Breast epithelium (tissue), 4 donors: Measurements from ENCODE around the gene UGT1A3. TPM values are rescaled to one million over a fixed set of nuclear protein-coding genes. Genes with fewer than 3 reads are reported as not detected.

Source experiments
- DNase-seq, 2 donors: peaks; one replicate each; pipeline ENCODE4 v3.0.0-alpha.2; 2019; ENCODE audit warnings: low spot score in 2 of 2
- H3K27ac ChIP-seq, 2 donors: fragments of 200-600 bp; sonication (generic) in 1 of 2; one replicate each; pipeline ENCODE4 v1.5.1; 2016 to 2019; ENCODE audit warnings: mild to moderate bottlenecking in 1 of 2
- H3K27me3 ChIP-seq, 2 donors: fragments of 200-600 bp; sonication (generic) in 1 of 2; one replicate each; pipeline versions ENCODE4 v1.5.1 to v1.6.0; 2017 to 2019; ENCODE audit warnings: control low read depth in 1 of 2, mild to moderate bottlenecking in 1 of 2
- H3K36me3 ChIP-seq: fragments of 200-600 bp; one replicate; pipeline ENCODE4 v1.5.1; 2019
- H3K4me1 ChIP-seq, 2 donors: fragments of 200-600 bp; sonication (generic); one replicate each; pipeline ENCODE4 v1.5.1; 2016 to 2019; ENCODE audit warnings: control low read depth in 1 of 2
- H3K4me3 ChIP-seq, 3 donors: fragments of 200-600 bp; sonication (generic); 1 replicate in 2 of 3; 2 replicates in 1 of 3; pipeline ENCODE4 v1.5.1; 2016 to 2019; ENCODE audit warnings: mild to moderate bottlenecking in 3 of 3, moderate library complexity in 2 of 3
- H3K9me3 ChIP-seq, 2 donors: fragments of 200-600 bp; sonication (generic) in 1 of 2; one replicate each; pipeline ENCODE4 v1.5.1; 2016 to 2019; ENCODE audit warnings: control low read depth in 1 of 2
- POLR2A ChIP-seq: fragments of 450-650 bp; IDR thresholded peaks from one replicate; pipeline ENCODE4 v1.6.1; 2016; ENCODE audit warnings: antibody characterized with exemption, mild to moderate bottlenecking, moderate library complexity
- POLR2AphosphoS5 ChIP-seq, 3 donors: sonication (generic); formaldehyde crosslinking; IDR thresholded peaks; one replicate each; pipeline ENCODE4 v1.6.1; 2017; ENCODE audit warnings: antibody characterized with exemption in 3 of 3
- intact Hi-C: fragments of 100-400 bp; cut with DNase I; formaldehyde crosslinking; loops from one replicate; pipeline ENCODE4 v1.15.1; 2023; ENCODE audit warnings: low total_unique reads
- total RNA-seq, 3 donors: library from RNA; depleted of rRNA; stranded (reverse); fragments of >200 nt; gene quantifications; one replicate each; pipeline ENCODE4 v1.1.0, GENCODE V29; 2016
- TF ChIP-seq, protein P1 (sequence below), 3 donors: fragments of 450-650 bp; IDR thresholded peaks; one replicate each; pipeline ENCODE4 v1.5.1; 2016 to 2017; ENCODE audit warnings: antibody characterized with exemption in 3 of 3, mild to moderate bottlenecking in 3 of 3, moderate library complexity in 3 of 3

The UGT1A3 gene
- total RNA-seq, 3 donors from 2014 or later: 0.16 TPM; not detected in 2

DNA sequence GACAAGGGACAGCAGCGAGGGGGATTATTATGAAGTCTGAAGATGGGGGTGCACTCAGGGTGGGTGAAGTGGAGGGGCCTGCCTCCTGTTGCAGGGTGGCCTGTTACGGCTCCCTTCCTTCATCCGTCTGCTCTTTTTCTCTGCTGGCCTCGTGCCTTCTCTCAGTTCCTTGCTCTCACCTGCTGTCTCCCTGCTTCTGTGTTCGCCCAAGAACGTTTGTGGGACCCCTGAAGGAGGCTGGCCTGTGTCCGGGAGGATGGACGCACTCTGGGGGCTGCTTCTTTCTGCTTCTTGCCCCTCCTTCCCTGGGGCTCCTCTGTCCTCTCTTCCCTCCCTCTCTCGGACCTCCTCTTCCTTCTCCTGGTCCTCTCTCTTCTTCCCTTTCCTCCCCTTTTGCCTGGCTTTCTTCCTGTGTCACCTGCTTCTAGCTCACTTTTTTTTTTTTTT, 63.1 kb downstream of the UGT1A3 start:
- Histone ChIP-seq H3K4me1 (no peaks in the 10 kb centered on the region), H3K27me3 (no peaks in the 10 kb centered on the region), H3K4me3 (no peak overlapping the region), H3K9me3 (no peaks in the 10 kb centered on the region), H3K27ac (no peak overlapping the region), H3K36me3 (no peaks in the 10 kb centered on the region)
- TF ChIP-seq, protein P1, sequence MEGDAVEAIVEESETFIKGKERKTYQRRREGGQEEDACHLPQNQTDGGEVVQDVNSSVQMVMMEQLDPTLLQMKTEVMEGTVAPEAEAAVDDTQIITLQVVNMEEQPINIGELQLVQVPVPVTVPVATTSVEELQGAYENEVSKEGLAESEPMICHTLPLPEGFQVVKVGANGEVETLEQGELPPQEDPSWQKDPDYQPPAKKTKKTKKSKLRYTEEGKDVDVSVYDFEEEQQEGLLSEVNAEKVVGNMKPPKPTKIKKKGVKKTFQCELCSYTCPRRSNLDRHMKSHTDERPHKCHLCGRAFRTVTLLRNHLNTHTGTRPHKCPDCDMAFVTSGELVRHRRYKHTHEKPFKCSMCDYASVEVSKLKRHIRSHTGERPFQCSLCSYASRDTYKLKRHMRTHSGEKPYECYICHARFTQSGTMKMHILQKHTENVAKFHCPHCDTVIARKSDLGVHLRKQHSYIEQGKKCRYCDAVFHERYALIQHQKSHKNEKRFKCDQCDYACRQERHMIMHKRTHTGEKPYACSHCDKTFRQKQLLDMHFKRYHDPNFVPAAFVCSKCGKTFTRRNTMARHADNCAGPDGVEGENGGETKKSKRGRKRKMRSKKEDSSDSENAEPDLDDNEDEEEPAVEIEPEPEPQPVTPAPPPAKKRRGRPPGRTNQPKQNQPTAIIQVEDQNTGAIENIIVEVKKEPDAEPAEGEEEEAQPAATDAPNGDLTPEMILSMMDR (IDR thresholded peaks at IDR 0.05): no peak
- TF ChIP-seq POLR2AphosphoS5 (IDR thresholded peaks at IDR 0.05) (no peak), POLR2A (no peak)
- intact Hi-C loops: no loop called here
- no peak for DNase-seq

DNA sequence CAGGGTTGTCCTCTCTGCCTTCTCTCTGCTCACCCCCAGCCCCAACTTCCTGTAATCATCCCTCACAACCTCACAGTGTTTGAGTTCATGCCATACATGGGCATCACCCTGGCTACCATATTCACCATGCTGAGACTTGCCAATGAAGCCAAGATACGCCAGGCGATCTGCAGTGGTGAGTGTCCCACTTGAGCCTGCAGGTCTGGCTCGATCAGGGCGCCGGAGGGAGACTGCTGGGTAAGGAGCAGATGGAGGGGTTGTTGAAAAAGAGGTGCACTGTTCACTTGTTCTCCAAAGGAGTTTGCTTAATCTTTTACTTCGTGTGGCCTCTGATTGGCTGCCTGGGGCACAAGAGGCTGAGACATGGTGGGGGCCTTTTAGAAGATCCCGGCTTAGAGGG, 63.9 kb downstream of the UGT1A3 start:
- Histone ChIP-seq H3K4me3 (no peak overlapping the region), H3K4me1 (no peaks in the 10 kb centered on the region), H3K27ac (no peak overlapping the region), H3K9me3 (no peaks in the 10 kb centered on the region), H3K27me3 (no peaks in the 10 kb centered on the region), H3K36me3 (no peaks in the 10 kb centered on the region)
- no peak for DNase-seq
- intact Hi-C loops: no loop called here
- TF ChIP-seq POLR2A: no peak
- no peak for TF ChIP-seq POLR2AphosphoS5 (IDR thresholded peaks at IDR 0.05)
- TF ChIP-seq, protein P1 (IDR thresholded peaks at IDR 0.05): no peak

DNA sequence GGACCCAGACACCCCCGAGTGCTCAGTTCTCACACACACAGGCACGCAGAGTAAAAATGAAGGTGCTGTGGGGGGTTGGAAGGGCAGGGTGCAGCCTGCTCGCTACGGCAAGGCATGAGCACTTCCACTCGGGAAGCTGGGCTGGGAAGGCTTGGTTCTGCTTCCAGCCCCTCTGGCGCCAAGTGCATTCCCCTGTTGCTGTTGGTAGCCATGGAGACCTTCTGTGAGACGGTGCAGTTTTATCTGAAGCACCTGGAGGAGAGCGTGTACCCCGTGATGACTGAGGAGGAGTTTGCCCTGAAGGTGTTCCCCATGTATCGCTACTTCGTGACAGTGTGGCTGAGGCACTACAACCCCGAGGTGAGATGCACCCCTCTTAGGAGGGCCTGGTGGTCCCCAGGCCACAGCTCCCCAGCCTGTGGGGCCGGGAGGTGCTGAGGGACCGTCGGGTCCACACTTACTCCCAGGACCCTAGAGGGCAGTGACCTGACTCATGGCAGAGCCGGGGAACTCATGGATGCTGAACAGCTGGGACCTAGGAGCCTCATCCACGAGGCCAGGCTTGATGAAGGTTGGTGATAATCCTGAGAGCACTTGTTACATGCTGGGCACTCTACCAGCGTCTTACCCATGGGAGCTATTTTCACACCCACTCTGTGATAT, 64.8 kb downstream of the UGT1A3 start:
- H3K4me3 ChIP-seq: no peak overlapping the region
- H3K27me3 ChIP-seq: no peaks in the 10 kb centered on the region
- H3K27ac ChIP-seq: no peak overlapping the region
- intact Hi-C loops: no loop called here
- TF ChIP-seq POLR2A (no peak), POLR2AphosphoS5 (IDR thresholded peaks at IDR 0.05) (no peak)
- TF ChIP-seq, protein P1 (IDR thresholded peaks at IDR 0.05): no peak
- H3K9me3 ChIP-seq: no peaks in the 10 kb centered on the region
- no peak for DNase-seq
- H3K4me1 ChIP-seq: no peaks in the 10 kb centered on the region
- no peaks in the 10 kb centered on the region for H3K36me3 ChIP-seq

DNA sequence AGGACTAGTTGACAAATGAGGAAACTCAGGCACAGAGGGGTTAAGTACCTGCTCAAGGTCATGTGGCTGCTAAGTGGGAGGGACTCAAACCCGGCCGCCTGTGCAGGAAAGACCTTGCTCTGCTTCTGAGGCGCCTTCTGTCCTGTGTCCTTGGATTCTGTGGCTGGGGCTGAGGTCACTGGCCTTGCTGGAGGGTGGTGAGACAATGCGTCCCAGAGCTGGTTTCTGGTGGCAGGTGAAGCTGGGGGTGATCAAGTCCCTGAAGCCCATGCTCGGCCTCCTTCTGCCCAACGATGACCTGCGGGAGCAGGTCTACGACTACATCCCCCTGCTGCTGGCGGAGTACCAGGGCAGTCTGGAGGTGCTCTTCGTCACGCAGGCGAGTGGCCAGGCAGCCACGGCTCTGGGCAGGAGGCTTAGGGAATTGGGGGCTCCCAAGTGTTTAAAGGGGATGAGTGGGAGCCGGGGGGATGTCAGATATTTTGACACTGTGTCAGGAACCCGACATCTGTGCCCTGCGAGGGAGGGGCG, 65.4 kb downstream of the UGT1A3 start:
- H3K27ac ChIP-seq: no peak overlapping the region

DNA sequence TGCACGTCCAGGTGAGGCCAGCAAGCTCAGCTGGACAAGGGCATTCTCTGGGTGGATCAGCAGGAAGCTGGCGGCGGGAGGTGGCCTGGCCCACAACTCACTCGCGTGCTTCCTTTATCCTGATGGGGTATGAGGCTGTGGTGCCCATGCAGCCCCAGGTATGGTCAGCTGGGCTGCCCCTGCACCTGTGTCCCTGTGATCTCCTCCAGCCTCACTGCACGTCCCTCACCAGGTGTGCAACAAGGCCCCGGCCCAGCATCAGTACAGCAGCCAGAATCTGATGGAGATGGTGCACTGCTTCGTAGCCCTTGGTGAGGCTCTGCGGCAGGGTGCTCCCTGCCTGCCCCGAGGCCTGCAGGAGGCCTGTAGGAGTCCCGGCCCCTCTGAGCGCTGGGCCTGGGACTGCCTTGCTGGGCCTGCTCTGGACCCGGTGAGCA, 66.9 kb downstream of the UGT1A3 start:
- TF ChIP-seq POLR2A (no peak), POLR2AphosphoS5 (IDR thresholded peaks at IDR 0.05) (no peak)
- TF ChIP-seq, protein P1 (IDR thresholded peaks at IDR 0.05): no peak
- Histone ChIP-seq H3K27ac (no peak overlapping the region), H3K36me3 (no peaks in the 10 kb centered on the region), H3K9me3 (no peaks in the 10 kb centered on the region), H3K27me3 (no peaks in the 10 kb centered on the region), H3K4me1 (no peaks in the 10 kb centered on the region), H3K4me3 (no peak overlapping the region)
- DNase-seq: no peak
- intact Hi-C loops: no loop called here

More for the DNA sequence above, 65.4 kb downstream of the UGT1A3 start:
- DNase-seq: no peak
- H3K36me3 ChIP-seq: no peaks in the 10 kb centered on the region
- no peaks in the 10 kb centered on the region for H3K27me3 ChIP-seq
- intact Hi-C loops: no loop called here
- no peak for TF ChIP-seq POLR2A
- TF ChIP-seq POLR2AphosphoS5 (IDR thresholded peaks at IDR 0.05): no peak
- TF ChIP-seq, protein P1 (IDR thresholded peaks at IDR 0.05): no peak
- no peaks in the 10 kb centered on the region for H3K4me1 ChIP-seq
- H3K4me3 ChIP-seq: no peak overlapping the region
- no peaks in the 10 kb centered on the region for H3K9me3 ChIP-seq
